NCI-H1417 (cell line): ENCODE results near the gene JAM3.

Experiments
- DNase-seq, 3 experiments: peaks; one replicate each; lab custom pipeline; 2025; lab: John Stamatoyannopoulos, UW

The JAM3 gene

DNA sequence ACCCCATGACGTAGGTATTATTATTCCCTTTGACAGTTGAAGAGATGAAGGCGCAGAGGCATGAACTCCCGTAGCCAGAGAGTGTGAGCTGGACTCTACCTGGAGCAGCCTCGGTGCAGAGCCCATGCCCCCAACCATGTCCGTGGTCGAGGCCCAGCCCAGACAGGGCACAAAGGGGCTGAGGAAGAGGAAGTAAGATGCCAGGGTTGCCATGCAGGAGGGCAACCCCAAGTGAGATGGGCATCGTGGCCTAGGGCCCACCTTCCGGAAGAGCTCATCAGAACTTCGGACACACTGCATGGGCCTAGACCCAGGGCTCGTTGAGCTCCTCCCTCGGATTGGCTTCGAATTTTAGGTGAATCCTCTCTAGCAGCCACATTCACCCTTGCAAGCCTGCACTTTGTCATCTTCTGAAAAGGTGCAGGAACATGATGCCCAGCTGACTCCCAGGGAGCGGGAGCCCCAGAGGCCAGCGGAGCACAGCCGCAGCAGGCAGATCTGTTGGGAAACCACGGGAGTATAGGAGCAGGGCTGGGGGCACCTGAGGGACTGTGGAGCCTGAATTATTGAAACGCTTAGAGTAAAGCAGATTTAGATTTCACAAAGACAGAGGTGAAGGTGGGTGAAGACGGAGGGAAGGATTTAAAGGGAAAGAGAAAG lies 29.0 kb upstream of the JAM3 start:
- DNase-seq = no peak

DNA sequence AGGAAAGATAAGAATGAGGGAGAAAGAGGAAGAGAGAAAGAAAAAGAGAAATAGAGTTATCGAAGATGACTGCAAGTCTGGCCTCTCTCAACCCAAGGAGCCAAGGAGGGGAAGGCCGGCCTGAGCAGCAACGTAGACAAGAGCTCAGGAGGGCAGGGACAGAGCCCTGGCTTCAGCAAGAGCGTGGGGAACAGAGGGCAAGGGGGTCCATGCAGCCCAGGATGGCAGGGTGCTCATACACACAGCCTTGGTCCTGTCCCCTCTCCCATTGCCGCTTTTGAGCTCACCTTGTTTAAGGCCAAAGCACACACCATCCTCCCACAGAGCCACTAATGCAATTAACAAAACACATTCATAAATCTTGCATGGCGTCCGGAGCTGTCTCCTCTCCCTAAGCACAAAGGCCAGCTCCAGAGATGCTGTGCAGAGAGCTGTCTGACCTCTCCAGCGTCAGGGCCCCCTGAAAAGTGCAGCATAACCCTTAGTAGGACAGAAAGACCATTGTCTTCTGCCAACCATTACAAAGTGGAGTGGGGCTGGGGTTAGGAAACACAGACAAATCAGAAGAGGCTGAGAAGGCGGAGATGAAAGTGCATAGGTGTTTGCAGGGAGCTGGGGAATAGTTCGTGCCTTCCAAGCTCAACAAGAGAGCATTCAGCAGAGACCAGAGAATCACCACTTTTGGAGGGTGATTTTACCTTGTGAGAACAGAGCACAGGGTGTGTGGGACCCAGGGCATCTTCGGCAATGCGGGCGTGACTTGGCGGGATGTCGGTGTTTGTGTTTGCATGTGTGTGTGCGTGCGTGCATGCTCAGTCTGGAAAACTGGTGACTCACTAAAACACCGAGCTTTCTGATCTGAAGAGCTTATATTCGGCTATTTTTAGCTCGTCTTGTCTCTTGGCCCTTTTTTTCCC lies 28.2 kb upstream of the JAM3 start:
- DNase-seq = peak in 2 of 3 experiments; percentile 15 to 53

DNA sequence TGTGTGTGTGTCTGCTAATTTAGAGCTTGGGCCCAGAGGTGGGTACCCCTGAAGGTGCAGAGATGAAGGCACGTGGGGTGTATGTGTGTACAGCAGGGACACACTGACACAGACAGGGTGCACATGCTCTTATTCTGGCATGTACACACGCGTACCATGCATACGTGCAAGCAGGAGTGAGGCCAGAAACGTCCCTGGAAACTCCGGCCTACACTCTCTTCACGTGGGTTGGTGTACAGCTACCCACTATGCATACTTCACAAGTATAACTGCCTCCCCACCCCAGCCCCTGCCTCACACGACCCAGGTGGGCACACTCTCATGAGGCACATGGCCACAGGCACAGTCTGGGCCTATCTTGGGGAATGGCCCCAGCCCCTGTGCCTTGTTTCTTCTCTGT lies 27.5 kb upstream of the JAM3 start:
- DNase-seq = no peak

DNA sequence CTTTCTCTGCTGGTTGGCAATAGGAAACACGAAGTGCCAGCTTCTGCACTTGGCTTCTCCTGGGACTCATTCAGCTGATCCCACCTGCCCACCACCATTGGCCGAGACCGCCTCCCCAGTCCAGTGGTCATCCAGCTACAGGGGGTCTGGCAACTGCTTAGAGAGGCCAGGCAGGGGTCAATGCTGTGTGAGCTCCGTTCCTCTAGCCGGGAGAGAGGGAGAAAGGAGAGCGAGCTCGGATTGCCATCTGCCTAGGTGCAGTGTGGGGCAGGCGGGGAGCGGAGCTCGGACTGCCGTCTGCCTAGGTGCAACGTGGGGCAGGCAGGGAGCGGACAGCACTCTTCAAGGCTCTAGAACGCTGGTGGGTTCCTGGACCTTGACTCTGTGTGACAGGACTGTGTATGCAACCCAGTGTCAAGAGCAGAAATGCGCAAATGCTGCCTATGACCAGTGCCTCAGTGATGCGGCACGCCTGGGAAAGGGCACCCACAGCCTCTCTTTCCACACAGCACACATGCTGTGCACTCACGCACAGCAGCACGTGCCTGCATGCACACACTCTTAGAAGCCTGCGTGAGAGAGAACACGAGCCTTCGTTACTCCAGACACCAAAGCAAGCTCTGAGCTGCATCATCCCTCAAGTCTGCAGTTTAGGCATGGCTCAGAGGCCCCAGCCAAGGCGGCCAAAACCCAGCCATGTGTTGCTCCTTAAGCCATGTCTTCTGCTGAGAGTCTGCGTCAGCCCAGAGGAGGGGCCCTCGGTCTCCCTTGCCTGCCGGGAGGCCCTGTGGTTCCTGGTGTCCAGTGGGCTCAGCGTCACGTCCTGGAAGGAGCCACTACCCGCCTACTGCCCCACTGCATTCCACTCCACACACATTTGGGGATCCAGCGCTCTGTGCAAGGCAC lies 26.8 kb upstream of the JAM3 start:
- no peak for DNase-seq

DNA sequence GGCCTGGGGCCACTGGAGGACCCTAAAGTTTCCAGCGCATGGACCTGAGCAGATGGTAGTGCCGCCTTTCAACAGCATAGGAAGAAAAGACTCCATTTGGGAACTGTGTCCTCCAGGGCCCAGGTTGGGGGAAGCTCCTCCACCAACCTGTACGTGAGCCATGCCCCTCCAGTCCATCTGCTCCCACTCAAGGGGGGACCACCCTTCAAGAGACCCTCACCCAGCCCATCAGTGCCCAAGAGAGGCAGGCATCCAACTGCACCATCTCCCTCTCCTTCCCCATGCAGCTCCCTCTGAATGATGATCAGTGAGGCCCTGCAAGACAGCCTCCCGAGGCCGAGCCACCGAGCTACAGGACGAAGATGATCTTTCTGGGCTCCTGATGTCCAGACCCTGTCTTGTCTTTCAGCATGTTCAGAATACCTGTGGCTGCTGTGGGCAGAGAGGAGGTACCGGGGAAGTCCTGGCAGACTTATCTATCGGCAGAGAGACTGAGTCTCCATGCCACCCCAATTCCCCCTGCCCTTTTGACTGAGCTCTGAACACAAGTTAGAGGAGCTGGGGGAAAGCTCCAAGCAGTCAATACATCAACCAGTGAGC lies 25.0 kb upstream of the JAM3 start:
- DNase-seq = no peak

DNA sequence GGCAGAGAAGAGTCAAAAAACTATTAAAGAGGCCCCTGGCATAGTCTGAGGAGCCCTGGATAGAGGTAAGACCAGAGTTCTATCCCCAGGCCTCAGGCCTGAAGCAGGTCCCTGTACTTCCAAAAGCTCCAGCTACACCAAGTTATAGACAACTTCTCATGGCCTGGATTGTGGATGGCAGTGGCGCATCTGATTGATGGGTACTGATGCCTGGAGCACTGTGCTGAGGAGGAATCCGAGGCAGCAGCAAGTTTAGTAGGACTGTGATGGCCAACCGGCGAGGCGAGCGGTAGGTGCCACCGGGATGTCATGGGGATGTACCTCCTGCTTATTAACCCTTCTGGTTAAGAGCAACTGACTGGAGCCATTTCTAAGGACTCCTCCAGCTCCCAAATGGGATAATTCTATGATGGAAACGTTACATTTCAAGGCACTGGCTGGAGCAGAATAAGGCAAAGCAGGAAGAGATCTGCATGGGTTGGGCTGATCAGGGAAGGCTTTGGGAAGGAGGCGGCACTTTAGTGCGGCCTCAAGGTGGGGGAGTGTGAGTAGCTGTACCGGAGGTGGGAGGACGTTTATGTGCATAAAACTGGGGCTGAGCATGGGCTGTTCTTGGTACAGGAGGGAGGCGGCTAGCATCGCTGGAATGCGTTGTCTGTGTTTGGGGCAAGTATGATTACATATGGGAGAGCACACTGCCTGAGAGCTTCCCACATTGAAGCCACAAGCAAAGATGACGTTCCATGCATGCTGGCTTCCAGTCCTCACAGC lies 24.2 kb upstream of the JAM3 start:
- no peak for DNase-seq

DNA sequence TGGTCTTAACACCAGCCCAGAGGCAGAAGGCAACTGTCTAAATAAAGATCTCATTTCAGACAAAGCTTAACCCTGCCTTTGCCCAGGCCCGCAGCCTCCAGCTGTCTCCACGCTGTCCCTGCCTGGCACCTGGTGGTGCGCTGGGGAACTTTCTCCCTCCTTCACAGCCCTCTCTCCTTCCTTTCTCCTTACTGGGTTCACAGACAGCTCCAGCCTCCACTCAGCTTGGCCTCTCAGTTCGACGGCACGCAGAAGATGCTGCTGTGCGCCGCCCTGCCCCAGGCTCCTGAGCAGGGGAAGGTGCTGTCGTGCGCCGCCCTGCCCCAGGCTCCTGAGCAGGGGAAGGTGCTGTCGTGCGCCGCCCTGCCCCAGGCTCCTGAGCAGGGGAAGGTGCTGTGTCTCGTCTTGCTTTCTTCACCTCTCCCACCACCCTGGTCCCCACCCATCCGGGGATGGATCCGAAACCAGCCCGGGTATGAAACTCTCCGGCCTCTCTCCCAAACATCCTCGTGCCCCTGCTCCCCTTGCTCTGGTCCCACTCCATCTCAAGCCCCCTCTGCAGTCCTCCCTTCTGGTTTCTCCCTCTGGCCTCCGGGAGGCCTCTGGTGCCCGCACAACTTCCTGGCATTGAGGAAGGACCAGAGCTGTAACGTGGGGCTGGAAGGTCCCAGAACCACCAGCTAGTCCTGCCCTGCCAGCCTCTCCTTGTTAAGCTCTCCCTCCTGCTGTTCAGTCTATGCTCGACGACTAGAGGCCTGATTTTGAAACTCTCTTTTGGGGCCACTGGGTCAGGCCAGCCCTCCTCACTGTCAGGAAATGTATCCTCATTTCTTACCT lies 22.9 kb upstream of the JAM3 start:
- peak; percentile 66 to 84 (median 69) for DNase-seq

DNA sequence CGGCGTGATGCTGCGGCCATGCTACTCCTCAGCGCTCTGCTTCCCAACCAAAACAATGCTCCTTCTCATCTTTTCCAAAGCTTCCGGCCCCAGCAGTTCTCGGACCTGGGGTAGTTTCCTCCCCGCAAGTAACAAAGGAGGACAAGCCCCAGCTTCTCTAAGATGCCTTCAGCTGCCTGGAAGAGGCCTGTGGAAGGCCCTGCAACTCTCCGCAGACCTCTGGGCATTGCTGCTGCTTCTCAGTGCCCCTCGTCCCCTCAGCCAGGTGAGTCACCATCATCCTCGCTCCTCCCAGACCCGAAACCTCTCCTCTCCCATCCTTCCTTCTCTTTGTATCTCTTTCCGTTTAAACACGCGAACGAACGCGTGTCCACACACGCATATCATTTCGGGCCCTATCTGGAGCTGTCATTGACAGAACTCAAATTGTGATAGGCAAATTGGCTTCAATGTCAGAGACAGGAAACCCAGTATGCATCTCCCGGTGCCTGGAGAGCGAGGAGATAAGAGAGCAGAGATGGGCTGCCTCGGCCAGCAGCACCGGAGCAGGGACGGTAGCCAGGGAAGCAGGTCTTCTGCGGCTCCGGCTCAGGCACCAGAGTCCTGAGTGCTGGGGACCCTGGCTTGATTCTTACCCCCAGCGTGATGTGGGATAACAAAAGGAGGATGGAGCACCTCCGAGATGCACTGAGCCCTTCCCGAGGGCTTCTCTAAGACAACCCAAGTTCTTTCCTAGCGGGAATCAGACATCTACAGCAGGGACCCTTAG lies 22.0 kb upstream of the JAM3 start:
- no peak for DNase-seq

DNA sequence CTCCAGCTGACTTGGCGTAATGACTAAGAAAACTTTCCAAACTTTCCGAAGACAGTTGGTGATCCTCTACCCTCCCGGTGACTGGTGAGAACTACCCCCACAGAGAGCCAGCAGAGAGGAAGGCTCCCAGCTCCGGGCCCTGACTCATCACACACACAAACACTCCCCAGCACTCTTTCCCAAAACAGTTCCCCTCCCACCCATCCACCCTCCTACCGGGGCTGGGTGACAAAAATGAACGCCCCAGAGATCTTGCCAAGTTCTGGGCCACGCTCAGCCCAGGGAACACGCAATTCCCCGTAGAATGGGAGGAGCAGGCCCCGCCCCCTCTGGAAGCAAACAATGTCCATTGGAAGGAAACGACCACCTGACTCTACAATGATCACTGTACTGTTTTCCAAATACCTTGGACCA lies 21.3 kb upstream of the JAM3 start:
- DNase-seq = no peak

DNA sequence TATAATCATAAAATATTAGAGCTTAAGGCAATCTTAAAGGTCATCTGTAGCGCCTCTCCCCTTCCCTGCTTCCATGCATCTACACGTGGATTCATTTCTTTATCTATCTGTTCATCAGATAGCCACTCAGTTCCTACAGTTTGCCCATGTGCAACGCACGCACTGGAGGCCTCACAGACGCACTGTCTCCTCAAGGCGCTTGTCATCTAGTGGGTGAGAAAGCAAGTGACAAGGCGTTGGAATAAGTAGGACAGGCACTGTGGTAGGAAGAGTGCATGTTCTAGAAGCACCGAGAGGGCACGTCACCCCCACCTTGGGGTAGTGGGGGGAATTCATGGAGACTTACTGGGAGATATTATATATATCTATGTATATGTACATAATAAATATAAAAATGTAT lies 20.8 kb upstream of the JAM3 start:
- DNase-seq = no peak

DNA sequence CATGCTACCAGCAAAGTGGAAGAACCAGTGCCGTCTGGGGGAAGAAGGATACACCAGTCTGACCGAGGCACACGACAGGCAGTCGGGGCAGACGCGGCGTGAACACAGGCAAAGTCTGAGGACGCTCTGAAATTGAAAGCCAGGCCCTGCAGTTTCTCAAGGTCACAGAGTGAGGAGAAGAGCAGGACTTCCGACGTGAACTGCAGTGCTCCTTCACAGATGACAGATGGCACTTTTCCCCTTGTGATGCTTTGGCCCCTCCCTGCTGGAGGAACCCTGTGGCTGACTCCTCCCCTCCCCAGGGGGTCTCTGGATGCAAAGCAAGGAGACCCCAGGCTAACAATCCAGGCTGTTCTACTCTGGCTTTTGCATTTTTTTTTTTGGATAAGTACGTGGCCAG lies 19.6 kb upstream of the JAM3 start:
- peak in 2 of 3 experiments; percentile 36 to 67 for DNase-seq

DNA sequence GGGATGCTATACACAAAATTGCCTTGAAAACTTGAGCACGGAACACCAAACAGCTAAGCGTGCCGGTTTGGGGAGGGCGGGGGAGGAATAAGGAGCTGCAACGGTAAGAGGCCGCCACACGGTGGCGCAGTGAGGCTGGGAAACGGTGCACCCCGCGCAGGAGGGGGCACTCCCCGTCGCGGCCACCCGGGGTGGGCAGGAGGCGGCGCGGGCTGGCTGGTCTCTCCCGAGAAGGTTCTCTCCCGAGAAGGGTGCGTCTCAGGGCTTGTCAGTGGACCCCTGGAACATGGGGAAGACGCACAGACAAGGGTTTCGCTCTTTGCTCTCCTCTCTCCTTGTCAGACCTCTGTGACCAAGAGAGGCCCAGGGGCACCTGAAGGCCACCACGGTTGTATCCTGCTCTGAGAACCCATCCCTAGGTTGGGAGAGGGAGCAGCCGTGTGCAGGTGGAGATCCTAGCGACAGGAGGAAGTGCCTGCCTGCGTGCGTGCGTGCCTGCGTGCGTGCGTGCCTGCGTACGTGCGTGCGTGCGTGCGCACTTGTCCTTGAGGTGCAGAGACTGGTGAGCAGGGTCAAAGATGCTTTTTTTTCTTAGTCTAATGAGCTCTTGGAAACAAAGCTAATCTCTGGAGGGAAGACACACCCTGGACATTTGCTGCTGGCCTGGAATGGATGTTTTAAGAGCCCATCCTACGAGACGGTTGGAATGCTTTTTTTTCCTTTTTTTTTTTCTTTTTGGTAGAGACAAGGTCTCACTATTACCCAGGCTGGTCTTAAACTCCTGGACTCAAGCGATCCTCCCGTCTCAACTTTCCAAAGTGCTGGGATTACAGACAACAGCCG lies 18.1 kb upstream of the JAM3 start:
- DNase-seq = peak; percentile 74 to 98 (median 97)

DNA sequence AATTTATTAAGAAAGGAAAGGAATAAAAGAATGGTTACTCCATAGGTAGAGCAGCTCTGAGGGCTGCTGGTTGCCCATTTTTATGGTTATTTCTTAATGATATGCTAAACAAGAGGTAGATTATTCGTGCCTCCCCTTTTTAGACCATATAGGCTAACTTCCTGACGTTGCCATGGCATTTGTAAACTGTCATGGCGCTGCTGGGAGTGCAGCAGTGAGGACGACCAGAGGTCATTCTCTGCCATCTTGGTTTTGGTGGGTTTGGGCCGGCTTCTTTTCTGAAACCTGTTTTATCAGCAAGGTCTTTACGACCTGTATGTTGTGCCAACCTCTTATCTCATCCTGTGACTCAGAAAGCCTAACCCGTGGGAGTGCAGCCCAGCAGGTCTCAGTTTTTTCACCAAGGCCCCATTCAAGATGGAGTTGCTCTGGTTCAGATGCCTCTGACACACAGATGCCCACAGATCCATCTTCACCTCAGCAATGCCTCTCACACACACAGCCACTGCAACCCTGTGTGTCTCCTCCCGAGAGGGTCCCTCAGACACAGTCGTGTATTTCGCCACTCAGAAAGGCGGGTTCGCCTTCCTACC lies 16.4 kb upstream of the JAM3 start:
- no peak for DNase-seq

DNA sequence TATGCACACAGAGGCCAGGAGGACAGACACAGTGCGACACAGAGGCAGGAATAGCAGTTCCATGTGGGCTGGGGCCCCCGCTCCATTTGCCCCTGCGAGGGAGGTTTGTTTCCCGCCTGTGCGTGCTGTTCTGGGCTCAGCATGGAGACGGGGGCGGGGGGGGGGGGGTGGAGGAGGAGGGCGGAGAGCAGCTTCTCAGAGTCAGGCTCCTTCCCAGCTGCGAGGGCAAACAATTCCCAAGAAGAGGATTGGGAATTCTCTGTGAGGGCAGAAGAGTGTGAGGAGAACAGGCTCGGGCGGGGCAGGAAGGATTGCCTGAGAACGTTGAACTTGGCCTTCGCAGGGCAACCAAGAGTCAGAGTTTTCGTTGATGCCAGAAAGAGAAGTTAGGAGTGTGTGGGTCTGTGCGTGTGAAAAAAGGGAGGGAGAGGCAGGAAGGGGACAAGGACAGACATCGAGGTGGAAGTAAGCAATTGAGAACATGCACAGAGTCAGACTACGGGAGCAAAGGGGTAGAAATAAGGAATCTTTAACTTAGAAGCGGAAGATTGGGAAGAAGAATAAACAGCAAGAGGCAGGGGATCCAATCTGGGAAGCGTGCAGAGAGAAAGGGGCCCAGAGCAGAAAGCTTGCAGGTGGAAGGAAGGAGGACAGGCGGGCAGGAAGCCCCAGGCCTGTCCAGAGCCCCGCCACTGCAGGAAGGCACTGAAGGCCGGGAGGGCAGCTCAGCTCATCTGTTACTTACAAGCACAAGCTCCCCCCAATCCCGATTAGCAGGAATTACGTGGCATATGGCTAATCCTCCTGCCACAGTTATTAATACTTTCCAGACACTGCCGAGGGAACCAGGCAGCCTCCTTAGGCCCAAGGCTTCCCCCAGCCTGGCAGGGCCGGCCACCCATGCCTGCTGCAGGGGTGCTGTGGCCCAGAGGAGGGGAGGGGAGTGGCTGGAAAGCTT lies 15.6 kb upstream of the JAM3 start:
- no peak for DNase-seq

DNA sequence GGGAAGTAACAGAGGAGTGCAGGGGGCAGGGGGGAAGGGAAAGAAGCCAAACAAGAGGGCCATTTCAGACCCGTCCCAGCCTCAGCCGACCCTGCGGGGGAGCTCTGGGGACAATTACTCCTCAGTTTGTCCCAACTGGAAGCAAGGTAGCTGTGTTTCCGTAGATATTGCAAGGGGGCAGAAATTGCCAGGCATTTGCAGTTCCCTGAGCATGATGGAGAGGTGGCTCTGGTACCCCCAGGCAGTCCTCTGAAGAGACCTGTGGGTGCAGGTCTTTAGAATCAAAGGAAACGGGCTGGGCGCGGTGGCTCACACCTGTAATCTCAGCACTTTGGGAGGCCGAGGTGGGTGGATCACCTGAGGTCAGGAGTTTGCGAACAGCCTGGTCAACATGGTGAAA lies 13.8 kb upstream of the JAM3 start:
- no peak for DNase-seq

DNA sequence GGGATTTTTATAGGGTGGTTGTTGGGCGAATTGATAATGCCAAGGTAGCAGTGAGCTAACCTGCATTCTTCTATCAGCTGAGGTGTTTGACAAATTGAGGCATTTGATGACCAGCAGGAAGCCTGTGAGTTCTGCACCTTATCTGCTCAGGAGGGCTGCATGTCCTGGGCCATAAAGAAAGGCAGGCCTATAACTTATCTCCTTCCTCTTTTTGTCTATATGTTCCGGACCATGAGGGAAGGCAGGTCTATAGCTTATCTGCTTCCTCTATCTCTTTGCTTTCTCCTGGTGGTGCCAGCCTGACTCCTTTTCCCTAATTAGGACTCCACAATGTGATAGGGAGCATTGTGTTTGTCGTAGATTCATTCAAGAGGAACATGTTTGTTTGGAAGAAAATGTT lies 8.6 kb upstream of the JAM3 start:
- no peak for DNase-seq
